GM12891 (cell line): ENCODE measurements around the gene NRXN2.

Experiments
- PAX5 ChIP-seq: IDR thresholded peaks from 2 replicates; pipeline ENCODE4 v1.6.1; 2011; ENCODE audit warnings: low read length, moderate library complexity, mild to moderate bottlenecking; ENCODE audit not compliant: insufficient read depth, severe bottlenecking
- POLR2A ChIP-seq: IDR thresholded peaks from 2 replicates; pipeline ENCODE4 v1.6.1; 2011; ENCODE audit warnings: low read depth, low read length, control low read depth
- POLR2AphosphoS5 ChIP-seq: IDR thresholded peaks from 2 replicates; pipeline ENCODE4 v1.6.1; 2011; ENCODE audit warnings: low read depth, low read length, control low read depth

- TF ChIP-seq POLR2A (no peak), POLR2AphosphoS5 (no peak), PAX5 (no peak)
Observed at GRCh38 chr11:64690235-64690634, 32.8 kb downstream of the NRXN2 start.
